Neuronal stem cell (in vitro differentiated cells): ENCODE measurements around the gene ADAMTS18.

Experiments
- DNase-seq: peaks from one replicate; pipeline ENCODE4 v3.0.0-alpha.2; 2013; ENCODE audit warnings: low spot score
- H2AFZ ChIP-seq: one replicate; pipeline ENCODE4 v1.6.1; 2013; ENCODE audit warnings: mild to moderate bottlenecking, low read length, inconsistent platforms
- H2AK5ac ChIP-seq: 2 replicates; pipeline ENCODE4 v1.6.1; 2013; ENCODE audit warnings: low read depth, mild to moderate bottlenecking, inconsistent platforms, low read length, moderate library complexity, mixed read lengths
- H2BK120ac ChIP-seq: 2 replicates; pipeline ENCODE4 v1.6.1; 2013; ENCODE audit warnings: low read depth, mild to moderate bottlenecking, inconsistent platforms, low read length, moderate library complexity, mixed read lengths
- H2BK12ac ChIP-seq: one replicate; pipeline ENCODE4 v1.6.1; 2013; ENCODE audit warnings: low read length, inconsistent platforms
- H2BK15ac ChIP-seq: 2 replicates; pipeline ENCODE4 v1.6.1; 2013; ENCODE audit warnings: mild to moderate bottlenecking, low read length, inconsistent platforms, mixed read lengths
- H2BK5ac ChIP-seq: one replicate; pipeline ENCODE4 v1.6.1; 2013; ENCODE audit warnings: inconsistent platforms, mild to moderate bottlenecking, low read length, moderate library complexity
- H3K14ac ChIP-seq: one replicate; pipeline ENCODE4 v1.6.1; 2013; ENCODE audit warnings: low read length, inconsistent platforms
- H3K18ac ChIP-seq: 2 replicates; pipeline ENCODE4 v1.6.1; 2013; ENCODE audit warnings: low read length, inconsistent platforms
- H3K23ac ChIP-seq: 2 replicates; pipeline ENCODE4 v1.6.1; 2013; ENCODE audit warnings: low read depth, mild to moderate bottlenecking, mixed read lengths, low read length, inconsistent platforms; ENCODE audit not compliant: poor library complexity
- H3K27ac ChIP-seq: replicated peaks from 3 replicates; pipeline ENCODE4 v1.5.1; 2013; ENCODE audit warnings: low read length, inconsistent platforms
- H3K27me3 ChIP-seq, 3 experiments: 2 replicates each; pipeline ENCODE4 v1.6.1; 2013; ENCODE audit warnings: low read length in 3 of 3, mild to moderate bottlenecking in 2 of 3, inconsistent platforms in 1 of 3, low read depth in 1 of 3, mixed read lengths in 1 of 3, moderate library complexity in 1 of 3; ENCODE audit not compliant: control insufficient read depth in 3 of 3, insufficient read depth in 3 of 3
- H3K36me3 ChIP-seq, 2 donors: replicated peaks in 1 of 2; 2 replicates each; pipeline ENCODE4 v1.6.1; 2013; ENCODE audit warnings: low read length in 2 of 2; ENCODE audit not compliant: control insufficient read depth in 2 of 2, insufficient read depth in 2 of 2
- H3K4ac ChIP-seq: 2 replicates; pipeline ENCODE4 v1.6.1; 2013; ENCODE audit warnings: inconsistent platforms, mild to moderate bottlenecking, low read length, moderate library complexity
- H3K4me1 ChIP-seq, 2 donors: 1 replicate in 1 of 2; 2 replicates in 1 of 2; pipeline ENCODE4 v1.6.1; 2013; ENCODE audit warnings: low read length in 2 of 2, low read depth in 1 of 2; ENCODE audit not compliant: control insufficient read depth in 2 of 2, insufficient read depth in 1 of 2
- H3K4me2 ChIP-seq: one replicate; pipeline ENCODE4 v1.6.1; 2013; ENCODE audit warnings: mild to moderate bottlenecking, low read length, inconsistent platforms; ENCODE audit not compliant: insufficient read depth, poor library complexity, severe bottlenecking
- H3K4me3 ChIP-seq, 2 donors: 2 replicates each; pipeline ENCODE4 v1.5.1; 2013; ENCODE audit warnings: low read length in 2 of 2, mild to moderate bottlenecking in 2 of 2, inconsistent platforms in 1 of 2, moderate library complexity in 1 of 2
- H3K79me1 ChIP-seq: one replicate; pipeline ENCODE4 v1.6.1; 2013; ENCODE audit warnings: low read depth, mild to moderate bottlenecking, inconsistent platforms, low read length, moderate library complexity
- H3K9ac ChIP-seq: one replicate; pipeline ENCODE4 v1.6.1; 2013; ENCODE audit warnings: mild to moderate bottlenecking, low read depth, low read length, inconsistent platforms; ENCODE audit not compliant: poor library complexity
- H3K9me3 ChIP-seq, 2 donors: replicated peaks in 1 of 2; 2 replicates each; pipeline versions ENCODE3 to v1.6.1; 2013; ENCODE audit warnings: low read length in 2 of 2, mild to moderate bottlenecking in 2 of 2, inconsistent platforms in 1 of 2, low read depth in 1 of 2, mixed read lengths in 1 of 2, moderate library complexity in 1 of 2; ENCODE audit not compliant: control insufficient read depth in 2 of 2, insufficient read depth in 1 of 2
- H4K8ac ChIP-seq: one replicate; pipeline ENCODE4 v1.6.1; 2013; ENCODE audit warnings: low read depth, mild to moderate bottlenecking, inconsistent platforms, low read length, moderate library complexity
- H4K91ac ChIP-seq: one replicate; pipeline ENCODE4 v1.6.1; 2013; ENCODE audit warnings: low read length, low read depth, mild to moderate bottlenecking, inconsistent platforms; ENCODE audit not compliant: poor library complexity
- WGBS, 2 donors: extraction: QIAGEN DNeasy Blood & Tissue Kit; methylation state at CpG; one replicate each; pipeline ENCODE4 v1.1.7; 2013; ENCODE audit warnings: missing lambda C conversion rate in 2 of 2, mixed read lengths in 1 of 2; ENCODE audit not compliant: insufficient read length in 2 of 2, insufficient replicate concordance in 1 of 2; ENCODE audit errors: extremely low coverage in 2 of 2; 5-methylcytosine and 5-hydroxymethylcytosine counted together

Gene ADAMTS18

DNA sequence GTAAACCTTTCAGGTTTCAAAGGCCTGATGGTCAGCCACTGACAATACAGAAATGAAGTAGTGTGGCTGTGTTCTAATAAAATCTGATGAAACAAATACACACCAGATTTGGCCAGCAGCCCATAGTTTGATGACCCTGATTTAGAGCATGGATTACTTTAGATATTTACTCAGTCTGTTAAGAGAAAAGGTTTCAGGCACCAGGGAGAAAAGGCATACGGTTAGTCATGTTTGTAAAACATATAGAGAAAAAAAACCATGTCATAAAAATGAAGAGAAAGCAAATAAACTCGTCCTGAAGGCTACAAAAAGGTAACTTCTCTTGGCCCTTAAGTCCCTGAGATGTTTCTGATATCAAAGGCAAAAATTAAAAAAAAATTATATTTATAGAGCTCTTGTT, 112.1 kb downstream of the ADAMTS18 start:
- Histone ChIP-seq H4K91ac (no peak overlapping the region), H3K4ac (no peak overlapping the region), H3K23ac (no peak overlapping the region), H2AK5ac (no peak overlapping the region), H3K27me3 (no peaks in the 10 kb centered on the region), H2AFZ (no peak overlapping the region), H3K9me3 (no peaks in the 10 kb centered on the region), H2BK5ac (no peak overlapping the region), H3K4me1 (no peaks in the 10 kb centered on the region), H3K14ac (no peak overlapping the region), H3K9ac (no peak overlapping the region), H4K8ac (no peak overlapping the region), H2BK120ac (no peak overlapping the region), H3K18ac (no peak overlapping the region), H2BK15ac (no peak overlapping the region), H3K27ac (no peak overlapping the region), H2BK12ac (no peak overlapping the region), H3K36me3 (no peaks in the 10 kb centered on the region), H3K79me1 (no peaks in the 10 kb centered on the region), H3K4me2 (no peak overlapping the region), H3K4me3 (no peak overlapping the region)
- WGBS, 2 donors: no CpG with 5 or more reads among the region's 2 CpGs
- no peak for DNase-seq

- no peak overlapping the region for H3K4ac ChIP-seq
- no peaks in the 10 kb centered on the region for H3K27me3 ChIP-seq
- H4K91ac ChIP-seq: no peak overlapping the region
- no peak overlapping the region for H3K27ac ChIP-seq
- H2AFZ ChIP-seq: no peak overlapping the region
- no peak overlapping the region for H3K14ac ChIP-seq
- no peak overlapping the region for H4K8ac ChIP-seq
- no peak overlapping the region for H2AK5ac ChIP-seq
- no peak overlapping the region for H3K18ac ChIP-seq
- H3K4me2 ChIP-seq: no peak overlapping the region
- no peaks in the 10 kb centered on the region for H3K79me1 ChIP-seq
- no CpG with 5 or more reads among the region's 2 CpGs for WGBS, 2 donors
- H2BK5ac ChIP-seq: no peak overlapping the region
- no peak overlapping the region for H2BK15ac ChIP-seq
- no peaks in the 10 kb centered on the region for H3K36me3 ChIP-seq
- no peak overlapping the region for H2BK120ac ChIP-seq
- H3K23ac ChIP-seq: no peak overlapping the region
- H3K4me1 ChIP-seq: no peaks in the 10 kb centered on the region
- H3K4me3 ChIP-seq: no peak overlapping the region
- no peak overlapping the region for H2BK12ac ChIP-seq
- DNase-seq: no peak
- H3K9ac ChIP-seq: no peak overlapping the region
- H3K9me3 ChIP-seq: no peaks in the 10 kb centered on the region
Measured at GRCh38 chr16:77317059-77317458, 117.8 kb downstream of the ADAMTS18 start.

DNA sequence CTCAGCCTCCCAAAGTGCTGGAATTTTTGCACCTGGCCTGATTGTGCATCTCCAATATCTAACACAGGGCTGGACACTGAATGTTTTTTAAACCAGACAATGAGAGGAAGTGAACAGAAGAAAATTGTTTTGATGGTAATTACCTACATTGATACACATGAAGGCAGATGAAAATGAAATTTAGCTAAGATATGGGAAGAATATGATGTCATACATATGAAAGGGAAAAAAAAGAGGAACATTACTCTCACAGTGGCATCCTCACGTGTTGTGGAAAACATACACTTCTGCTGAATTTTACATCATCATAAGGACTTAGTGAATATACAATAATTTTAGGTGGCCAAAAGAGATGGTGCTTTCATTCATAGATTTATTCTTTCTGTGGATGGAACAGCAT, 124.0 kb downstream of the ADAMTS18 start:
- H2AFZ ChIP-seq: no peak overlapping the region
- peaks cover 0 to 5% of the 10 kb centered on the region in 2 donors for H3K4me1 ChIP-seq
- H3K23ac ChIP-seq: no peak overlapping the region
- no peaks in the 10 kb centered on the region for H3K36me3 ChIP-seq
- no peak overlapping the region for H2AK5ac ChIP-seq
- no peak overlapping the region for H3K4ac ChIP-seq
- H3K18ac ChIP-seq: no peak overlapping the region
- H3K14ac ChIP-seq: no peak overlapping the region
- no peak overlapping the region for H2BK12ac ChIP-seq
- H3K9ac ChIP-seq: no peak overlapping the region
- no peak overlapping the region for H4K91ac ChIP-seq
- no peak overlapping the region for H2BK5ac ChIP-seq
- no peak overlapping the region for H3K4me2 ChIP-seq
- no peak overlapping the region for H2BK15ac ChIP-seq
- no peaks in the 10 kb centered on the region for H3K79me1 ChIP-seq
- H3K27ac ChIP-seq: no peak overlapping the region
- no peak overlapping the region for H4K8ac ChIP-seq
- H3K4me3 ChIP-seq: no peak overlapping the region
- H3K27me3 ChIP-seq: no peaks in the 10 kb centered on the region
- no peaks in the 10 kb centered on the region for H3K9me3 ChIP-seq
- H2BK120ac ChIP-seq: no peak overlapping the region
- WGBS, 2 donors: no CpG with 5 or more reads among the region's 1 CpG
- DNase-seq: no peak

DNA sequence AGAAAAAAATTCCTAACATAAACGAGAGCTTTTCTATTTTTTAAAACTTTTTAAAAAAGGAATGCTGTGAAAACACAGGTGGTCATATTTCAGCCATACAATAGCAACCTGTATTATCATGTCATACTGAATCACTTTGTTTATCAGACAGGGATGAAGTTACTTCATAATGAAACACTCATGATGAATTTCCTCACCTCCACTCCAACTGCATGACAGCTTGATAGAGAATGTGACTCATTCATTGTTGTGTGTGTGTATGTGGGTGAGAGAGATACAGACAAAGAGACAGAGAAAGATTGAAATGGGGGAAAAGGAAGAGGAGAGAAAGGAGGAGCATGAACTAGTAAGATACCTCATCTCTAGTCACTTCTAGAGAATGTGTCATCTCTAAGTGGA, 126.7 kb downstream of the ADAMTS18 start:
- no peak overlapping the region for H3K4me2 ChIP-seq
- H2BK15ac ChIP-seq: no peak overlapping the region
- H3K9me3 ChIP-seq: no peaks in the 10 kb centered on the region
- H3K27me3 ChIP-seq: no peaks in the 10 kb centered on the region
- no CpG with 5 or more reads among the region's 1 CpG for WGBS, 2 donors
- no peaks in the 10 kb centered on the region for H3K36me3 ChIP-seq
- no peak for DNase-seq
- H2BK5ac ChIP-seq: no peak overlapping the region
- H3K4ac ChIP-seq: no peak overlapping the region
- no peak overlapping the region for H3K18ac ChIP-seq
- H3K23ac ChIP-seq: no peak overlapping the region
- no peak overlapping the region for H3K9ac ChIP-seq
- H2AK5ac ChIP-seq: no peak overlapping the region
- no peak overlapping the region for H4K91ac ChIP-seq
- H3K27ac ChIP-seq: no peak overlapping the region
- H3K14ac ChIP-seq: no peak overlapping the region
- H3K79me1 ChIP-seq: no peaks in the 10 kb centered on the region
- no peak overlapping the region for H4K8ac ChIP-seq
- peaks cover 0 to 5% of the 10 kb centered on the region in 2 donors for H3K4me1 ChIP-seq
- no peak overlapping the region for H2AFZ ChIP-seq
- no peak overlapping the region for H2BK12ac ChIP-seq
- no peak overlapping the region for H2BK120ac ChIP-seq
- H3K4me3 ChIP-seq: no peak overlapping the region
